Frontal cortex (tissue), 4 donors: ENCODE results near the gene STPG4. TPM values are rescaled to one million over a fixed set of nuclear protein-coding genes. Genes with fewer than 3 reads are reported as not detected.

Experiments used
- DNase-seq, 2 donors: peaks; one replicate each; pipeline ENCODE4 v3.0.0; 2012; ENCODE audit warnings: low spot score in 2 of 2
- FAIRE-seq: peaks from 2 replicates; lab custom pipeline; 2012; peaks lifted over from hg19 to GRCh38; lab: Jason Lieb, UNC
- total RNA-seq: library from RNA; depleted of rRNA; stranded (reverse); fragments of >200 nt; gene quantifications from one replicate; pipeline ENCODE4 v1.2.3, GENCODE V29; 2014
- donor health status: control.
- donor health status: control.
- donor health status: control.

Gene STPG4
- total RNA-seq, 1 donor from 2014 or later, result 0.41 TPM

- DNase-seq (no peak), FAIRE-seq (no peak)
These were observed 111.8 kb downstream of the STPG4 start for GRCh38 chr2:47043142-47043890.

- no peak for FAIRE-seq
- no peak for DNase-seq
These were observed 113.0 kb downstream of the STPG4 start for GRCh38 chr2:47041891-47042684.

- DNase-seq (no peak), FAIRE-seq (no peak)
These were observed 114.0 kb downstream of the STPG4 start for GRCh38 chr2:47041063-47041462.

GRCh38 chr2:47040651-47041050 is 114.5 kb downstream of the STPG4 start:
- FAIRE-seq, result no peak
- no peak for DNase-seq

GRCh38 chr2:47039913-47040562 is 115.1 kb downstream of the STPG4 start:
- FAIRE-seq (no peak), DNase-seq (no peak)

- DNase-seq (no peak), FAIRE-seq (no peak)
These were observed 115.6 kb downstream of the STPG4 start for GRCh38 chr2:47039489-47039870.

GRCh38 chr2:47038656-47039488 is 116.2 kb downstream of the STPG4 start:
- no peak for DNase-seq
- FAIRE-seq, result no peak

GRCh38 chr2:47037678-47038077 is 117.4 kb downstream of the STPG4 start:
- DNase-seq, result no peak
- no peak for FAIRE-seq

Other genes starting within 250 kb of the STPG4 start
- gene MCFD2, start 239.5 kb downstream of the STPG4 start, total RNA-seq, result 42.4 TPM
- gene TTC7A, start 214.1 kb downstream of the STPG4 start, total RNA-seq, result 4.5 TPM
- 934 TPM for gene CALM2, start 21.2 kb upstream of the STPG4 start, total RNA-seq
- gene EPCAM, start 214.0 kb upstream of the STPG4 start, total RNA-seq, result 19.6 TPM
- gene MSH2, start 247.8 kb upstream of the STPG4 start, total RNA-seq, result 89.7 TPM